GDM1 (cell line): ENCODE data around the gene DDX10.

Experiments
- DNase-seq: peaks from one replicate; lab custom pipeline; 2025; lab: John Stamatoyannopoulos, UW

DDX10 gene

GRCh38 chr11:108654994-108655631 is 9.8 kb upstream of the DDX10 start:
- peak; percentile 15 for DNase-seq

DNA sequence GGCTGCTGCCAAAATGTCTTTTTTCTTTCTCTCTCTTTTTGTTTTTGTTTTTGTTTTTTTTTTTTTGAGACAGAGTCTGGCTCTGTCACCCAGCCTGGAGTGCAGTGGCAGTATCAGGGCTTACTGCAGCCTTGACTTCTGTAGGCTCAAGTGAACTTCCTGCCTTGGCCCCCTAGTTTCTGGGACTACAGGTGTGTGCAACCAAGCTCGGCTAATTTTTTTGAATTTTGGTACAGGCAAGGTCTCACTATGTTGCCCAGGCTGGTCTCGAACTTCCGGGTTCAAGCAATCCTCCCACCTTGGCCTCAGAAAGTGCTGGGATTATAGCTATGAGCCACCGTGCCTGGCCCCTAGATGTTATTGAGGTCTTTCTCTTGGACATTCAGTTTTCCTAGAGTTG is 2.2 kb upstream of the DDX10 start:
- DNase-seq: no peak

- DNase-seq: no peak
Observed at GRCh38 chr11:108663154-108663877, 1.6 kb upstream of the DDX10 start.

DNA sequence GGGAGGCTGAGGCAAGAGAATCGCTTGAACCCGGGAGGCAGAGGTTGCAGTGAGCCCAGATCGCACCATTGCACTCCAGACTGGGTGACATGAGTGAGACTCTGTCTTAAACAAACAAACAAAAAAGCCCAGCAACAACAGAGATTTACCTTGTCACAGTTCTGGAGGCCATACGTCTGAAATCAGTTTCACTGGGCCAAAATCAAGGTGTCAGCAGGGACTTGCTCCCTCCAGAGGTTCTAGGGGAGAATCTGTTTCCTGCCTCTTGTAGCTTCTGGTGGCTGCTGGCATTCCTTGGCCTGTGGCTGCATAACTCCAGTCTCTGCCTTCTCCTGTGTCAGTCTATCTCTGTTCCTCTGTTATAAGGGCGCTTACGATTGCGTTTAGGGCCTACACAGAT is 1.5 kb downstream of the DDX10 start:
- DNase-seq: no peak

GRCh38 chr11:108669286-108669685 is 4.4 kb downstream of the DDX10 start:
- DNase-seq: no peak

- DNase-seq: no peak
Observed at GRCh38 chr11:108669711-108670110, 4.8 kb downstream of the DDX10 start.

DNA sequence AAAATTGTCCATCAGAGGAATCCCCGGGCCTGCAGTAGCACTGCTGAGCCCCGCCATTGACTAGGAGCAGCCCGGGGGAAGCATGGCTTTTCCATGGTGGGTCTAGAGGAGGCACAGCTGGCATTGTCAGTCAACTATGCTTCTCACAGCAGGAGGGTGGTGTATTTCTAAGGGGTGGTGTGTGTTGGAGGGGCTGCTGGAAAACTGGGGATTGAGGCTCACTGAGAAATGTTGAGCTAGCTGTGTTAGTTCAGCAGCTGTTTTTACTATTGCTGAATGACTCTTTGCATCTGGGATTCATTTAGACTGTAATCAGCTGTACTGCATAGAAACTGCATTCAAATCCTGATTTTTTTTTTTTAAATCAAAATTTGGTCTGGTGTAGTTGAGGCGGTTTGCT is 5.6 kb downstream of the DDX10 start:
- no peak for DNase-seq

- no peak for DNase-seq
Observed at GRCh38 chr11:108672113-108672512, 7.2 kb downstream of the DDX10 start.

- DNase-seq: no peak
Observed at GRCh38 chr11:108672786-108673185, 7.9 kb downstream of the DDX10 start.

DNA sequence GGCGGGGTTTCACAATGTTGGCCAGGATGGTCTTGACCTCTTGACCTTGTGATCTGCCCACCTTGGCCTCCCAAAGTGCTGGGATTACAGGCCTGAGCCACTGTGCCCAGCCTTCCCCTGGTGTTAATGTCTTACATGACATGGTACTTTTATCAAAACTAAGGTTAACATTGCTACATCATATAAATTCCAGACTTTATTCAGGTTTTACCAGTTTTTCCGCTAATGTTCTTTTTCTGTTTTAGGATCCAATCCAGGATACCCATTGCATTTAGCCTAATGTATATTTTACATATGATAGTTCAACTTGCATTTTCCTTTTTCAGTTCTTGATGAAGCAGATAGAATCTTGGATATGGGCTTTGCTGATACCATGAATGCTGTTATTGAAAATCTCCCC is 14.2 kb downstream of the DDX10 start:
- DNase-seq: no peak

DNA sequence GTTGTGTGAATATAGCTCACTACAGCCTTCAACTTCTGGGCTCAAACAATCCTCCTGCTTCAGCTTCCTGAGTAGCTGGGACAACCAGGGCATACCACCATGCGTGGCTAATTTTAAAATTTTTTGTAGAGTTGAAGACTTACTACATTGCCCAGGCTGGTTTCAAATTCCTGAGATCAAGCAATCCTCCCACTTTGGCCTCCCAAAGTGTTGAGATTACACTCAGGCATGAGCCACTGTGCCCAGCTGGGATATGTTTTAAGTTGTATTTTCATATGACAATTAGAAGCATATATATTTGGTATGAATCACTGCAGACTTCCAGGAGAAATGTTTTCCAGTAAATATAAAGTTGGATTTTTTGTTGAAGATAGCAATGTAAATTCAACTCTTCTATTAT is 15.4 kb downstream of the DDX10 start:
- no peak for DNase-seq

GRCh38 chr11:108685419-108686130 is 20.7 kb downstream of the DDX10 start:
- no peak for DNase-seq

DNA sequence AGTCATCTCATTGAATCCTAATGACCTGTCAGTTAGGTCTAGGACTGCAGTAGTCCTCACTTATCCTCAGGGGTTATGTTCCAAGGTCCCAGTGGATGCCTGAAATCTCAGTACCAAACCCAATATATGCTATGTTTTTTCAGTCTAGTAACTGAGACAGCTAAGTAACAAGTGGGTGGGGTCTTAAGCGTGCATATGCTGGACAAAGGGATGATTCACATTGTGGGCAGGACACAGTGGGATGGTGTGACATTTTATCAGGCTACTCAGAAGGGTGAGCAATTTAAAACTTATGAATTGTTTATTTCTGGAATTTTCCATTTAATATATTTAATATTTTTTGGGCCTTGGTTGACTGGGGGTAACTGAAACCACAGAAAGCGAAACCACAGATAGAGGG is 29.0 kb downstream of the DDX10 start:
- no peak for DNase-seq

- no peak for DNase-seq
Observed at GRCh38 chr11:108694846-108695245, 30.0 kb downstream of the DDX10 start.

DNA sequence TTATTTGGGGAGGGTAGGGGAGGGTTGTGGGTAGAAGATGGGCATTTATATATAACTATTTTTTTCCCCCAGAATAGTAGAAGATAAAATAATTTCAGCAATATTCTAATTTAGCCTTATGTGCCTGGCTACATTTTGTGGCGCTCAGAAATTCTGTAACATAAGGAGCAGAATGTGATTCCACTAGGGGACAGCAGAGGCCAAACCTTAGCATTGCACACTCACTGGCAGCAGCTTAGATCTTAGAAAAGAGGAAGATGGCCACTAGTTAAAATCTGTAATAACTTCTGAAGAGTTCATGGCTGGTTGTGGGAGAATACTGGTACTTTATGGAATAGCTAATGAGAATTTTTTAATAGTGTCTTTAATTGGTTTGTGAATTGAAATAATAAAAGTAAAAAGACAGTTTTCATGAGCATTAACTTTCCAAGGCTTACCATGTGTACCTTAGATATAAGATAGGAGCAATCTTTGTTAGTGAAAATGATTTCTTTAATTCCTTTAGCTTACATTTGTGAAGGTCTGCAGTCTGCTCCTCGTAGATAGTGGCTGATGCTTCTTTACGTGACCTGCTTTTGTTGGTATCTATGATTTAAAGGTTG is 33.1 kb downstream of the DDX10 start:
- peak; percentile 49 for DNase-seq

DNA sequence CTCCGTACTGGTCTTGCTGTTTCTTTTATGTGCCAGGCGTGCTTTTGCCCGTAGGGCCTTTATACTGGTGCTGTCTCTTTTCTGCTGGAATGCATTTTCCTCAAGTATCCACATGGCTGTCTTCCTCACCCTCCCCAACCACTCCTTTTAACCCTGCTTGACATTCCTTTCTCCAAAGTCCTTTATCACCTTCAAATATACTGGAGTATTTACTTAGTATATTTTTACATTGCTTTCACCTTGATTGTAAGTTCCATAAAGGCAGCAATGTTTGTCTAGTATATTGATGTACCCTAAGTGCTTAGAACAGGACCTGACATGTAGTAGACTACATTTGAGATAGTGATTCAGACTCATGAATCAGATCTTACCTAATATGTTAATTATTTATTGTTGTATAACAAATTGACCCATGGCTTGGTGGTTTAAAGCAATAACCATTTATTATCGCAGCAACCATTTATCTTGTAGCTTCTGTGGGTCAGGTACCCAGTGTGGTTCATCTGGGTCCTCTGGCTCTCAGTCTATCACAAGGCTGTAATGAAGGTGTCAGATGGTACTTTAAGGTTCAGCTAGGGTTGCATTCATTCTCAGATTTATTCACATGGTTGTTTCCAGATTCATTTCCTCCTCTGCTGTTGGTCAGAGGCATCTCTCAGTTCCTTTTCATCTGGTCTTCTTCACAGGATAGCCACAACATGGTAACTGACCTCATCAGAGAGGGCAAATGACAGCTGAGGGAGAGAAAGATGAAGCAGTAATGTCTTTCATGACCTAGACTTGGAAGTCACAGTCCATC is 34.2 kb downstream of the DDX10 start:
- no peak for DNase-seq

DNA sequence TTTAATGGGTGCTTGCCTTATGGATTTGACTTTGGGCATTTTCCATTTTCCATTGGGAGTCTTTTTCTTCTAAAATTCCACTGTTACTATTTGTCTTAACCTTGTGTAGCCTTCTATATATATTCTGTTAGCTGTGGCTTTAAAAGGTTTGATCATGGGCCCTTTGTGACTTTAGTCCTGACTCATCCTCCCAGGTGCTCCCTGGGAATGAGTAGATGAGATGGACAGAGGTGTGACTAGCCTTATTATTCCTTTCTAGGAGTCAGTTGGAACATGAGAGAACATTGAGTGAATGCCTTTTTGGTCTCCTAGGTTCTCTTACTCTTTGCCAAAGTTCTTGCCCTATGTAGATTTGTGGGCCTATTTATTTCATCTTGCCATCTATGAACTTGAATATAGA is 39.0 kb downstream of the DDX10 start:
- no peak for DNase-seq

DNA sequence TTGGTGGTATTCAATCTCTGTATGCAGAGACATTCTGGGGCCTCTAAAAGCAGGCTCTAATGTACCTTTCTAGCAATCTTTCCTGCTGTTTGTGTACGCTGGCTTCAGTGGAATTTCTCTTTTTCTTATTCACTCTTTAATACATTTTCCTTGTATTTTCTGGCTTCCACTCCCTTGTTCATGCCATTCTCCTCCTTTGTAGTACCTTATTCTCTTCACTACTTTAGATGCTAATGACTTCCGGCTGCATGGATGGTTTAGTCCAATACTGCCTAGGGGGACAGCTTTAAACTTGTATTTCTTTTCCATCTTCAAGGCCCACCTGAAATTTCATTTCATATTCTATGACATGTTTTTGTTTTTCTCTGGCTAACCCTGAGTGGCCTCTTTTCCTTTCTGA is 40.2 kb downstream of the DDX10 start:
- no peak for DNase-seq

DNA sequence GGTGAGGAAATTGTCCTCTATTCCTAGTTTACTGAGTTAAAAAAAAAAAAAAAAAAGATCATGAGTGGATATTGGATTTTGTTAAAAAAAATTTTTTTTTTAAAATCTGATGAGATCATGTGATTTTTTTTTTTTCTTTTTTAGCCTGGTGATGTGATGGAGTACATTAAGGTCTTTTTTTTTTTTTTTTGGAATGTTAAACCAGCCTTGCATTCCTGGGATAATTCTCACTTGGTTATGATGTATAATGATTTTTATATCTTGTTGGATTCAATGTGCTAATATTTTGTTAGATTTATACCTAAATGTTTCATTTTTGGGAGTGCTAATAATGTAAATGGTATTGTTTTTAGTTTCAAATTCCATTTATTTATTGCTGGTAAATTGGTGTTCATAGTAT is 43.3 kb downstream of the DDX10 start:
- no peak for DNase-seq

GRCh38 chr11:108709741-108710140 is 44.9 kb downstream of the DDX10 start:
- DNase-seq: no peak

DNA sequence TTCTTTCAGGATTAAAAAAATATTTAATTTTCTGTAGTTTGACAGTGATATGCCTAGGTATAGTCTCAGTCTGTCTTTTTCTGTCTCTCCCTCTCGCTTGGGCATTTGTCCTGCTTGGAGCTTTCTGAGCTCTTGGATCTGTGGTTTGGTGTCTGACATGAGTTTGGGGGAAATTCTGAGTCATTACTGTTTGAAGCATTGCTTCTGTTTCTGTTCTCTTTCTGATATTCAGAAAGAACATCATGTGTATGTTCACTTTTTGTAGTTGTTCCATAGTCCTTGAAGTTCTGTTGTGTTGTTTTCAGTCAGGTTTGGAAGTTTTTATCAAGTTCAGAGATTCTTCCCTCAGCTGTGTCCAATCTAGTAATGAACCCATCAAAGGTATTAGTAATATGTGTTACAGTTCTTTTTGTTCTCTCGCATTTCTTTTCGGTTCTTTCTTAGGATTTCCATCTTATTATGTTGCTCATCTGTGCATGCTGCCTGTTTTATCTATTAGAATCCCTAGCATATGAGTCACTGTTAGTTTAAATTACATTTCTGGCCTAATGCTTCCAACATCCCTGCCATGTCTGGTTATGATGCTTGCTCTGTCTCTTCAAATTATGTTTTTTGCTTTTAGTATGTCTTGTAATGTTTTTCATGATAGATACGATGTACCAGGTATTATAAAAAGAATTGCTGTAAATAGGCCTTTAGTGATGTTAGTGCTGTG is 48.4 kb downstream of the DDX10 start:
- no peak for DNase-seq
